PC-3 (cell line): Measurements from ENCODE around the gene ZIC4. TPM values are rescaled to one million over a fixed set of nuclear protein-coding genes. Genes with fewer than 3 reads are reported as not detected.

Experiments
- ATAC-seq: fragments of 200-7000 bp; cut with Tn5 transposase; 2 replicates; pipeline ENCODE4 v1.9.1; 2020; ENCODE audit warnings: mild to moderate bottlenecking, moderate library complexity
- BruUV-seq: library from RNA; stranded (reverse); fragments of 400-500 nt; replicated peaks from 2 replicates; lab custom pipeline; 2021; lab: Mats Ljungman, UMichigan
- CTCF ChIA-PET: fragments of 300-600 bp; sonication (Branson Sonifier 250); formaldehyde crosslinking; loops from one replicate; lab custom pipeline; 2022; ENCODE audit warnings: antibody characterized with exemption; lab: Charles Lee
- POLR2A ChIA-PET: fragments of 300-600 bp; sonication (Branson Sonifier 250); formaldehyde crosslinking; loops from one replicate; lab custom pipeline; 2022; ENCODE audit warnings: antibody characterized with exemption; ENCODE audit not compliant: unreplicated experiment; lab: Charles Lee
- DNase-seq: peaks from one replicate; pipeline ENCODE4 v3.0.0-alpha.2; 2015
- H2AFZ ChIP-seq: fragments of 300-600 bp; sonication (generic); 2 replicates; pipeline ENCODE4 v1.6.0; 2016; ENCODE audit warnings: antibody characterized with exemption, low read length
- H3F3A ChIP-seq: fragments of 300-600 bp; sonication (generic); one replicate; pipeline ENCODE4 v1.6.0; 2017; ENCODE audit warnings: antibody characterized with exemption, low read length, control low read depth, mild to moderate bottlenecking; ENCODE audit not compliant: unreplicated experiment
- H3K27ac ChIP-seq: fragments of 300-600 bp; sonication (generic); 2 replicates; pipeline ENCODE4 v1.5.1; 2016; ENCODE audit warnings: mild to moderate bottlenecking, low read length
- H3K27me3 ChIP-seq: fragments of 300-600 bp; sonication (generic); 2 replicates; pipeline ENCODE4 v1.6.1; 2016; ENCODE audit warnings: low read length, mixed read lengths
- H3K36me3 ChIP-seq: fragments of 300-600 bp; sonication (generic); 2 replicates; pipeline ENCODE4 v1.6.1; 2016; ENCODE audit warnings: low read depth, mixed run types, low read length, mixed read lengths
- H3K4me1 ChIP-seq: fragments of 300-600 bp; sonication (generic); 2 replicates; pipeline ENCODE4 v1.5.1; 2016; ENCODE audit warnings: low read length; ENCODE audit not compliant: insufficient read depth
- H3K4me2 ChIP-seq: fragments of 300-600 bp; sonication (generic); 2 replicates; pipeline ENCODE4 v1.6.0; 2016; ENCODE audit warnings: low read length
- H3K4me3 ChIP-seq: fragments of 300-600 bp; sonication (generic); 2 replicates; pipeline ENCODE4 v1.5.1; 2016; ENCODE audit warnings: mild to moderate bottlenecking, low read length, mixed read lengths
- H3K79me2 ChIP-seq: fragments of 300-600 bp; sonication (generic); 2 replicates; pipeline ENCODE4 v1.6.1; 2017; ENCODE audit warnings: low read length, mixed read lengths
- H3K9ac ChIP-seq: fragments of 300-600 bp; sonication (generic); 2 replicates; pipeline ENCODE4 v1.6.0; 2016; ENCODE audit warnings: mild to moderate bottlenecking, low read length
- H3K9me2 ChIP-seq: fragments of 300-600 bp; sonication (generic); replicated peaks from 2 replicates; pipeline ENCODE4 v1.6.1; 2016; ENCODE audit warnings: mixed run types, low read length, mixed read lengths
- H3K9me3 ChIP-seq: fragments of 300-600 bp; sonication (generic); 2 replicates; pipeline ENCODE4 v1.6.1; 2016; ENCODE audit warnings: low read length, mixed read lengths
- H4K20me1 ChIP-seq: fragments of 300-600 bp; sonication (generic); 2 replicates; pipeline ENCODE4 v1.6.1; 2016; ENCODE audit warnings: low read length, mixed read lengths
- CTCF ChIP-seq: fragments of 300-600 bp; sonication (generic); conservative IDR thresholded peaks from 2 replicates; pipeline ENCODE4 v1.5.1; 2017; ENCODE audit warnings: antibody characterized with exemption, low read depth, mild to moderate bottlenecking, low read length
- EZH2 ChIP-seq: fragments of 300-600 bp; sonication (generic); IDR thresholded peaks from one replicate; pipeline ENCODE4 v1.6.1; 2017; ENCODE audit warnings: antibody characterized with exemption, mild to moderate bottlenecking, low read length; ENCODE audit not compliant: unreplicated experiment
- EZH2phosphoT487 ChIP-seq: fragments of 300-600 bp; sonication (generic); IDR thresholded peaks from 2 replicates; pipeline ENCODE4 v1.6.1; 2018; ENCODE audit warnings: mild to moderate bottlenecking, antibody characterized with exemption, low read length, borderline replicate concordance
- intact Hi-C: fragments of 100-400 bp; cut with micrococcal nuclease; formaldehyde crosslinking; loops from 2 replicates; pipeline ENCODE4 v1.9.0; 2023
- total RNA-seq: library from RNA; depleted of rRNA; stranded (reverse); fragments of >200 nt; gene quantifications from 2 replicates; pipeline ENCODE4 v1.2.3, GENCODE V29; 2014

ZIC4 gene
- total RNA-seq, 1 experiment from 2014 or later = not detected

GRCh38 chr3:147400999-147401398 is 5.3 kb downstream of the ZIC4 start:
- Histone ChIP-seq H3K9ac (no peak overlapping the region), H3K4me3 (no peak overlapping the region), H3K9me3 (no peaks in the 10 kb centered on the region), H3K4me2 (no peak overlapping the region), H4K20me1 (no peaks in the 10 kb centered on the region), H3K9me2 (no peaks in the 10 kb centered on the region), H3K79me2 (no peaks in the 10 kb centered on the region), H3F3A (no peaks in the 10 kb centered on the region), H3K4me1 (no peaks in the 10 kb centered on the region), H2AFZ (no peak overlapping the region), H3K27me3 (peaks cover 49% of the 10 kb centered on the region), H3K27ac (no peak overlapping the region), H3K36me3 (no peaks in the 10 kb centered on the region)
- ChIA-PET POLR2A (no interaction called here), CTCF (no interaction called here)
- intact Hi-C loops = no loop called here
- ATAC-seq (no peak), DNase-seq (no peak)
- no peak for TF ChIP-seq EZH2
- TF ChIP-seq CTCF = no peak
- TF ChIP-seq EZH2phosphoT487 = no peak
- BruUV-seq = no TSS peak

GRCh38 chr3:147400111-147400510 is 6.2 kb downstream of the ZIC4 start:
- ATAC-seq = no peak
- Histone ChIP-seq H3K9me2 (no peaks in the 10 kb centered on the region), H4K20me1 (no peaks in the 10 kb centered on the region), H3K4me2 (no peak overlapping the region), H3K36me3 (no peaks in the 10 kb centered on the region), H3K27ac (no peak overlapping the region), H3K9ac (no peak overlapping the region), H2AFZ (no peak overlapping the region), H3K27me3 (peaks cover 49% of the 10 kb centered on the region), H3K4me3 (no peak overlapping the region), H3K79me2 (no peaks in the 10 kb centered on the region), H3K4me1 (no peaks in the 10 kb centered on the region), H3F3A (no peaks in the 10 kb centered on the region), H3K9me3 (no peaks in the 10 kb centered on the region)
- TF ChIP-seq EZH2phosphoT487 = no peak
- no peak for TF ChIP-seq EZH2
- TF ChIP-seq CTCF = no peak
- BruUV-seq = no TSS peak
- no peak for DNase-seq
- ChIA-PET POLR2A (no interaction called here), CTCF (no interaction called here)
- intact Hi-C loops = no loop called here

- ChIA-PET POLR2A (no interaction called here), CTCF (no interaction called here)
- BruUV-seq = no TSS peak
- no peaks in the 10 kb centered on the region for H3K79me2 ChIP-seq
- TF ChIP-seq EZH2phosphoT487 (no peak), CTCF (no peak), EZH2 (no peak)
- H3K9me2 ChIP-seq = no peaks in the 10 kb centered on the region
- intact Hi-C loops = no loop called here
- H3F3A ChIP-seq = no peaks in the 10 kb centered on the region
- H3K9me3 ChIP-seq = no peaks in the 10 kb centered on the region
- H2AFZ ChIP-seq = no peak overlapping the region
- H3K27ac ChIP-seq = no peak overlapping the region
- ATAC-seq (no peak), DNase-seq (peak; percentile 44)
- no peak overlapping the region for H3K4me3 ChIP-seq
- H3K4me1 ChIP-seq = no peaks in the 10 kb centered on the region
- peaks cover 49% of the 10 kb centered on the region for H3K27me3 ChIP-seq
- no peaks in the 10 kb centered on the region for H3K36me3 ChIP-seq
- H3K9ac ChIP-seq = no peak overlapping the region
- H4K20me1 ChIP-seq = no peaks in the 10 kb centered on the region
- no peak overlapping the region for H3K4me2 ChIP-seq
Observed at GRCh38 chr3:147398813-147399534, 7.4 kb downstream of the ZIC4 start.
